GM15510 (cell line): ENCODE results near the gene UBE2C.

ENCODE experiments used
- POLR2A ChIP-seq: IDR thresholded peaks from 3 replicates; pipeline ENCODE4 v1.6.1; 2011; ENCODE audit warnings: borderline replicate concordance; ENCODE audit not compliant: insufficient read length; ENCODE audit errors: extremely low read depth

UBE2C gene

GRCh38 chr20:45841407-45842129, 29.1 kb downstream of the UBE2C start:
- no peak for TF ChIP-seq POLR2A

DNA sequence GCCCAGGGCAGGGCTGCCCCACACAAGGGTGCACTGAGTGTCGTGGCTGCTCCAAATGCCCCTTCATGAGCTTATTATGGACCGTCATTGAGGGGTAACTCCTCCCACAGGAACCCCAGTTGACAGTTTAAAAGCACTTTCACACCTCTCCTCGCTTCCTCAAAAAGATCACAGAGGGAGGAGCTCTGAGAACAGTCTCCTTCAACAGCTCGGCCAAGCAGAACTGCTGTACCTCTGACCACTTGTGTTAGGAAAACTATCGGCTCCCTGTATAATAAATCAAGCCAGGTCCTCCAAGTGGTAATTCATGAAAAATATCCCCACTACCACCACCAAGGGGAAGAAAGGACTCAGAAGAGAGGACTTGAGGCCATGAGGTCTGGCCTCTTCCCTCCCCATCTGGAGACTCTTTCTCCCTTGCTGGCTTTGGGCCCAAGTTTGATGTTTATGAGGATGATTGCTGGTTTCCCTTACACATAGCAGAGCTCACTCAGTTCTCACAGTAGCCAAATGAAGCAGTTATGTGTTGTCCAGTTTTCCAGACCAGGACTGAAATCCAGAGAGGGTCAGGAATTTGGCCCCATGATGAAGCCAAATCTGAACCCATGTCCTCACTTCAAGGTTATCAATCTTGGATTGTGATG, 29.8 kb downstream of the UBE2C start:
- TF ChIP-seq POLR2A, result no peak

GRCh38 chr20:45843506-45843905, 31.1 kb downstream of the UBE2C start:
- no peak for TF ChIP-seq POLR2A

DNA sequence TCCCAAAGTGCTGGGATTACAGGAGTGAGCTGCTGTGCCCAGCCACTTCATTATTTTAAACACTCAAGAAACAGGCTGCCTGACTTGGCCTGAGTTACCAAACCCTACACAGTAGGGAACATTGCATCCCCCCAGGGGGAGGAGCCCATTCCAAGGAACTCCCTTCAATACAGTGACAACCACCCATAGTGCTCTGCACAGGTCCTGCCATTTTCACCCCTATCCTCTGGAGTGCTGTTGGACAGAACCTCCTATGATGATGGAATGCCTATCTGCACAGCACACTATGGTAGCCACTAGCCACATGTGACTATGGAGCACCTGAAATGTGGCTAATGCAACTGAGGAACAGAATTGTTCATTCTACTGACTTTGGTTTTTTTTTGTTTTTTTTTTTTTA, 33.0 kb downstream of the UBE2C start:
- no peak for TF ChIP-seq POLR2A

DNA sequence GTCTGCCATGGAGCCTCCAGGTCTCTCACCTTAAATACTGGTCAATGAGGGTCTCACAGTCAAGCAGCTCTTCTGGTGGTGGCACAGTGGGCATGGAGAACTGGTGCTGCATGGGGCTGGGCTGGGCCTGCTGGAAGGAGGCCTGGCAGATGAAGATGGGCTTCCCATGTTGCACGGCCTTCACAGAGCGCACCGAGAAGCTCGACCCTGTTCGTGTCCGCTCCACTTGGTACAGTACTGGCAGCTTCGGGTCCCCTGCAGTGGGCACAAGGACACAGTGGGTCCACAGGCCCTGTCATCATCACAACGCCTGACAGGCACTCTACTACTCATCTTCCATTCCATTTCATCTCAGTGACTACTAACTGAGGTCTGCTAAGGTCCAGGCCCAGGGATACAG, 36.0 kb downstream of the UBE2C start:
- no peak for TF ChIP-seq POLR2A

GRCh38 chr20:45848969-45849582, 36.6 kb downstream of the UBE2C start:
- TF ChIP-seq POLR2A, result no peak

- no peak for TF ChIP-seq POLR2A
Observed at GRCh38 chr20:45850238-45850637, 37.8 kb downstream of the UBE2C start.

GRCh38 chr20:45850926-45851325, 38.5 kb downstream of the UBE2C start:
- no peak for TF ChIP-seq POLR2A

DNA sequence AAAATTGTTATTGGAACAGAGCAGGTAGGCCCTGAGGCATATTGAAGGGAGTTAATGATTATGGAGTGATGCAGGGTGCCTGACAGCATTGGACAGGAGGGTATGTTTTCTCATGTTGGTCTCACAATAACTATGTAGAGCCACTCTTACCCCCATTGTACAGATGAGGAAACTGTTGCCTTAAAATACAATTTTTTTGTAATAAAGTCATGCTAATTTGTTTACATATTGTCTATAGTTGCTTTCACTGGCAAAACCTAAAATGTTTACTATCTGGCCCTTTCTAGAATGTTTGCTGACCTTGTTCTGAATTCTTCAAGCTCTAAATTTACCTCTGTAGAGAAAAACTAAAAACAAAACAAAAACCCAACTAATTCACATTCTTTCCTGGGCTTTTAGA, 39.1 kb downstream of the UBE2C start:
- no peak for TF ChIP-seq POLR2A

DNA sequence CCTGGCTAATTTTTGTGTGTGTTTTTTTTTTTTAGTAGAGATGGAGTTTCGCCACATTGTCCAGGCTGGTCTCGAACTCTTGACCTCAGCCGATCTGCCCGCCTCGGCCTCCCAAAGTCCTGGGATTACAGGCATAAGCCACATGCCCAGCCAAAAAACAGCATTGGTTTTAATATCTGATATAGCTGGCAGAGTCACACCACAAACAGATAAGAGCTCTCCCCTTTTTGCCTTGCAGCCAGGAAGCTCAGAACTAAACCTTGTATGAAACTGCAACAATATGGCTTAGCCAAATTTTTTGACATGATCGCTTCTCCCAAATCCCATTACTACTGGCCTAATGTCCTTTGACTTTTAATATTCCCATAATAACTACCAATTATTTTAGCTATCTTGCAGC, 39.9 kb downstream of the UBE2C start:
- no peak for TF ChIP-seq POLR2A

GRCh38 chr20:45853484-45853883, 41.0 kb downstream of the UBE2C start:
- no peak for TF ChIP-seq POLR2A

DNA sequence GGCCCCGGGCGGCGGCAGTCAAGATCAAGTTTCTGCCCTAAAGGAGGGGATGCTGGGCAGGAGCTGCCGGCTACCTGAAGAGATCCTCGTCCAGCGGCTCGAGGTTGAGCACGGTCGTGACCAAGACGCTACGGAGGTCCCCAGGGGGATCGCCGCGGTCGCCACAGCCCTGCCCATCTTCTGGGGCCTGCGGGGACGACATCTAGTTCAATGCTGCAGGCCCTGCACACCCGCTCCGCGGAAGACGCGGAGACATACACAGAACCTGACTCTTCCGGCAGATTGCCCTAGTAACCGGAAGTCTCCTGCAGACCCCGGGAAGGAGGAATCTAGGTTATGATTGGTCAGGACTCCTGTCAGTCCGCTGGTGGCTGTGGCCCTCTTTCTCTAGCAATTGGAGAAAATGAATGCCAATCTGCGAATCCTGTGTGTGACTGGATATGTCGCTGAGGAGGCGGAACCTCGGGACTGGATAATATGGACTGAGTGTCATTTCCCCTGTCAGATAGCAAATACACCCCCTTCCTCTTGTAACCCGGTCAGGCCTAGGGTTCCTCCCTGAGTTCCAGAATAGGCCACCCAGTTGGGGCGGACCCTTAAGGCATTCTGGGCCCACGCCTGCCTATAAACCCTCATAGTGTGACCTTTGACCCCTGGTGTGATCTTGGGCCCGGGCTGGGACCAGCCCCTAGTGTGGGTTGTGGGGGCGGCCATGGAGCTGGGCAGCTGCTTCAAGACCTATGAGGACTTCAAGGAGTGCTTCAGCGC, 44.9 kb downstream of the UBE2C start, which contains the start of the genes ACOT8 and ZSWIM3:
TSS of gene ACOT8 (minus strand) at position 279 of the 768 bp plus-strand sequence. CDS start at position 202, 77 bp downstream.
TSS of gene ZSWIM3 (plus strand) at position 501 of the 768 bp plus-strand sequence. CDS start at position 713, 212 bp downstream.
- peak; percentile 92 for TF ChIP-seq POLR2A

- no peak for TF ChIP-seq POLR2A
Observed at GRCh38 chr20:45857882-45858216, 45.4 kb downstream of the UBE2C start.

- TF ChIP-seq POLR2A, result no peak
Observed at GRCh38 chr20:45859916-45860315, 47.5 kb downstream of the UBE2C start.

DNA sequence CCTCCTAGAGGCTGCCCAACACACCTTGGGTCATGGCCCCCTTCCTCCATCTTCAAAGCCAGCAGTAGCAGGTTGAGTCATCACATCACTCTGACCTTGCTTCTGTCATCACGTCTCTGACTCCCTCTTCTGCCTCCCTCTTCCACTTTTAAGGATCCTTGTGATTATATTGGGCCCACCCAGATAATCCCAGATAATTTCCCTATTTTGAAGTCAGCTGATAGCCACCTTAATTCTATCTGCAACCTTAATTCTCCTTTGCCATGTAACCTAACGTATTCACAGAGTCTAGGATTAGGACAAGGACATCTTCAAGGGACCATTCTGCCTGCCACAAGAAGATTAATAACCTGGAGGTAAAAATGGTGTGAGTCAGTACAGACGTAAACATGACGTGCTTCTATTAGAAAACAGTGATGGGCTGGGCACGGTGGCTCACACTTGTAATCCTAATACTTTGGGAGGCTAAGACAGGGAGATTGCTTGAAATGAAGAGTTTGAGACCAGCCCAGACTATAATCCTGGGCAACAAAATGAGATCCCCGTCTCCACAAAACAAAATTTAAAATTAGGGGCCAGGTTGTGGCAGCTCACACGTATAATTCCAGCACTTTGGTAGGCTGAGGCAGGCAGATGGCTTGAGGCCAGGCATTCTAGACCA, 48.2 kb downstream of the UBE2C start:
- TF ChIP-seq POLR2A, result no peak

GRCh38 chr20:45861221-45862075, 49.0 kb downstream of the UBE2C start:
- no peak for TF ChIP-seq POLR2A
